IMR-90 (cell line): ENCODE measurements around the gene DAZL. TPM values are rescaled to one million over a fixed set of nuclear protein-coding genes. Genes with fewer than 3 reads are reported as not detected.

ENCODE experiments used
- ATAC-seq: fragments of 200-7000 bp; cut with Tn5 transposase; 2 replicates; pipeline ENCODE4 v1.9.1; 2020; ENCODE audit warnings: low read depth, mild to moderate bottlenecking, moderate library complexity
- BruUV-seq: library from RNA; stranded (reverse); fragments of 400-500 nt; replicated peaks from 2 replicates; lab custom pipeline; 2021; lab: Mats Ljungman, UMichigan
- CTCF ChIA-PET: fragments of 300-600 bp; formaldehyde crosslinking; extraction: SDS; loops from one replicate; lab custom pipeline; 2021; ENCODE audit warnings: antibody characterized with exemption; lab: Yijun Ruan, JAX
- POLR2A ChIA-PET: fragments of 300-600 bp; sonication (Branson Sonifier 250); formaldehyde crosslinking; loops from one replicate; lab custom pipeline; 2022; ENCODE audit warnings: antibody characterized with exemption; ENCODE audit not compliant: unreplicated experiment; lab: Charles Lee
- DNase-seq: peaks from one replicate; pipeline ENCODE4 v3.0.0; 2013
- H2AFZ ChIP-seq: replicated peaks from 2 replicates; pipeline ENCODE3; 2013; ENCODE audit warnings: low read length, mild to moderate bottlenecking; ENCODE audit not compliant: poor library complexity
- H2AK5ac ChIP-seq: 2 replicates; pipeline ENCODE4 v1.6.1; 2013; ENCODE audit warnings: low read depth, low read length, inconsistent platforms
- H2AK9ac ChIP-seq: replicated peaks from 2 replicates; pipeline ENCODE3; 2013; ENCODE audit warnings: mild to moderate bottlenecking, low read depth, low read length, moderate library complexity; ENCODE audit not compliant: poor library complexity
- H2BK120ac ChIP-seq: 2 replicates; pipeline ENCODE4 v1.6.1; 2013; ENCODE audit warnings: low read depth, low read length, inconsistent platforms
- H2BK15ac ChIP-seq: 3 replicates; pipeline ENCODE4 v1.6.1; 2013; ENCODE audit warnings: low read depth, low read length, inconsistent platforms
- H2BK20ac ChIP-seq: 2 replicates; pipeline ENCODE4 v1.6.1; 2013; ENCODE audit warnings: low read depth, mild to moderate bottlenecking, inconsistent platforms, low read length, moderate library complexity
- H2BK5ac ChIP-seq: 2 replicates; pipeline ENCODE4 v1.6.1; 2013; ENCODE audit warnings: mild to moderate bottlenecking, low read depth, low read length, inconsistent platforms; ENCODE audit not compliant: poor library complexity, severe bottlenecking
- H3K14ac ChIP-seq: replicated peaks from 2 replicates; pipeline ENCODE4 v1.6.1; 2013; ENCODE audit warnings: low read depth, low read length, inconsistent platforms
- H3K18ac ChIP-seq: 2 replicates; pipeline ENCODE4 v1.6.1; 2013; ENCODE audit warnings: low read depth, low read length, control low read depth
- H3K23ac ChIP-seq: 2 replicates; pipeline ENCODE4 v1.6.1; 2013; ENCODE audit warnings: low read depth, low read length, inconsistent platforms
- H3K27ac ChIP-seq: 2 replicates; pipeline ENCODE4 v1.5.1; 2013; ENCODE audit warnings: mild to moderate bottlenecking, control low read depth, low read length; ENCODE audit not compliant: insufficient read depth
- H3K27me3 ChIP-seq: 2 replicates; pipeline ENCODE4 v1.6.1; 2013; ENCODE audit warnings: low read length; ENCODE audit not compliant: control insufficient read depth, insufficient read depth
- H3K36me3 ChIP-seq: 2 replicates; pipeline ENCODE4 v1.6.1; 2013; ENCODE audit warnings: low read length, mixed read lengths; ENCODE audit not compliant: control insufficient read depth, insufficient read depth
- H3K4ac ChIP-seq: 2 replicates; pipeline ENCODE4 v1.6.1; 2013; ENCODE audit warnings: low read depth, low read length, inconsistent platforms
- H3K4me1 ChIP-seq: 2 replicates; pipeline ENCODE4 v1.6.1; 2013; ENCODE audit warnings: low read length, mixed read lengths; ENCODE audit not compliant: control insufficient read depth, insufficient read depth
- H3K4me2 ChIP-seq: 2 replicates; pipeline ENCODE4 v1.6.1; 2013; ENCODE audit warnings: low read depth, mild to moderate bottlenecking, control low read depth, low read length, moderate library complexity
- H3K4me3 ChIP-seq: 2 replicates; pipeline ENCODE4 v1.5.1; 2013; ENCODE audit warnings: low read depth, mild to moderate bottlenecking, control low read depth, low read length, moderate library complexity; ENCODE audit not compliant: insufficient read depth
- H3K56ac ChIP-seq: 2 replicates; pipeline ENCODE4 v1.6.1; 2013; ENCODE audit warnings: low read length, inconsistent platforms; ENCODE audit not compliant: insufficient read depth; ENCODE audit errors: extremely low read depth
- H3K79me1 ChIP-seq, 2 experiments: 2 replicates each; pipeline ENCODE4 v1.6.1; 2013; ENCODE audit warnings: low read length in 2 of 2, inconsistent platforms in 1 of 2, low read depth in 1 of 2
- H3K9ac ChIP-seq: 2 replicates; pipeline ENCODE4 v1.6.1; 2013; ENCODE audit warnings: low read depth, low read length, control low read depth
- H3K9me1 ChIP-seq: 2 replicates; pipeline ENCODE4 v1.6.1; 2013; ENCODE audit warnings: low read length, inconsistent platforms; ENCODE audit not compliant: insufficient read depth
- H3K9me3 ChIP-seq: 2 replicates; pipeline ENCODE4 v1.6.1; 2013; ENCODE audit warnings: low read length; ENCODE audit not compliant: control insufficient read depth, insufficient read depth
- H4K20me1 ChIP-seq: 2 replicates; pipeline ENCODE4 v1.6.1; 2013; ENCODE audit warnings: low read length, inconsistent platforms; ENCODE audit not compliant: insufficient read depth
- H4K5ac ChIP-seq: 2 replicates; pipeline ENCODE4 v1.6.1; 2013; ENCODE audit warnings: mild to moderate bottlenecking, low read depth, low read length, control low read depth
- H4K8ac ChIP-seq, 2 experiments: 2 replicates each; pipeline ENCODE4 v1.6.1; 2013; ENCODE audit warnings: low read depth in 2 of 2, low read length in 2 of 2, control low read depth in 1 of 2, inconsistent platforms in 1 of 2
- H4K91ac ChIP-seq: 2 replicates; pipeline ENCODE4 v1.6.1; 2013; ENCODE audit warnings: low read depth, low read length, inconsistent platforms; ENCODE audit not compliant: insufficient read depth
- MAFK ChIP-seq: IDR thresholded peaks from 2 replicates; pipeline ENCODE4 v1.6.1; 2012; ENCODE audit warnings: low read depth, low read length, improper control_type of control experiment
- RAD21 ChIP-seq: IDR thresholded peaks from 2 replicates; pipeline ENCODE4 v1.6.1; 2012; ENCODE audit warnings: low read length, improper control_type of control experiment
- RFX5 ChIP-seq: IDR thresholded peaks from 2 replicates; pipeline ENCODE4 v1.8.0; 2012; ENCODE audit warnings: low read depth, mild to moderate bottlenecking, low read length, moderate library complexity
- WGBS, 2 experiments: methylation state at CpG; one replicate each; pipeline versions ENCODE4 v1.1.5 to v1.1.7; 2013; ENCODE audit warnings: missing lambda C conversion rate in 2 of 2; ENCODE audit not compliant: insufficient read length in 1 of 2; ENCODE audit errors: extremely low coverage in 2 of 2; 5-methylcytosine and 5-hydroxymethylcytosine counted together
- dilution Hi-C: fragments of 300-500 bp; cut with HindIII; formaldehyde crosslinking; loops from one replicate; pipeline ENCODE4 v1.14.3; 2018; ENCODE audit warnings: low sequenced_read_pairs; ENCODE audit not compliant: unreplicated experiment
- in situ Hi-C: fragments of 300-500 bp; cut with MboI; formaldehyde crosslinking; loops from 3 replicates; pipeline ENCODE4 v1.14.3; 2019; ENCODE audit warnings: low sequenced_read_pairs, inconsistent platforms, mixed read lengths
- intact Hi-C: fragments of 100-400 bp; cut with micrococcal nuclease; formaldehyde crosslinking; loops from 2 replicates; pipeline ENCODE4 v1.10.0; 2022
- polyA plus RNA-seq, 3 experiments: library from polyadenylated mRNA; depleted of rRNA; stranded (reverse); fragments of >200 nt; gene quantifications; 2 replicates each; pipeline ENCODE4 v1.2.3, GENCODE V29; 2012; ENCODE audit warnings: low replicate concordance in 1 of 3
- total RNA-seq: library from RNA; depleted of rRNA; stranded (reverse); fragments of >200 nt; gene quantifications from 2 replicates; pipeline ENCODE4 v1.2.3, GENCODE V29; 2012; rRNA removed
- TF ChIP-seq, protein P1 (sequence below): fragments of 150-350 bp; IDR thresholded peaks from 2 replicates; pipeline ENCODE4 v1.6.1; 2016; ENCODE audit warnings: low read depth, mild to moderate bottlenecking, low read length, moderate library complexity, borderline replicate concordance

Gene DAZL
- total and polyA plus RNA-seq, 2 of the 4 experiments (the other 2 are of a cell fraction): not detected

DNA sequence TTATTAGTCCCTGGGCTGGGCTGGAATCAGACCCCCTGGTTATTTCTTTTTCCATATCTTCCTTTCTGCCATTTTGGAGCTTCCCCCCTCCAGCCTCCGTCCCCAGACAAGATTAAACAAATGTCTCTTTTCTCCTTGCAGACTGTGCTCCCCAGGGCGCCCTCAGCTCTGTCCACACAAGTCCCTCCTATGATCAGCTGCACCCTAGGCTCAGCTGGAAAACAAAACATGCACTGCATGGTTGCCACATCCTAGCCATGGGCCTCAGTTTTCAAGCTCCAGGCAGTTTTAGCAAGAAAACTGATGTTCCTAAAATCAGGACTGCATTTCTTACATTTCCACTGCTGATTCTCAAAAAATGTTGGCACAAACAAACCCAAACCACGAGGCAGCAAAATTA is 68.2 kb downstream of the DAZL start:
- no peak overlapping the region for H2BK20ac ChIP-seq
- H3K56ac ChIP-seq: no peak overlapping the region
- no peak overlapping the region for H2AK5ac ChIP-seq
- dilution Hi-C loops (loop anchor here (25.0 kb wide), 1 partner anchor 250 kb away; no protein-coding TSS in a partner anchor), intact Hi-C loops (no loop called here), in situ Hi-C loops (loop anchor here (25.0 kb wide), 1 partner anchor 700 kb away; no protein-coding TSS in a partner anchor)
- H3K79me1 ChIP-seq: no peaks in the 10 kb centered on the region
- no peak overlapping the region for H3K4me3 ChIP-seq
- H3K9ac ChIP-seq: no peak overlapping the region
- no peaks in the 10 kb centered on the region for H4K20me1 ChIP-seq
- H3K4ac ChIP-seq: no peak overlapping the region
- ATAC-seq: no peak
- no peak overlapping the region for H3K27ac ChIP-seq
- H4K5ac ChIP-seq: no peak overlapping the region
- TF ChIP-seq, protein P1, sequence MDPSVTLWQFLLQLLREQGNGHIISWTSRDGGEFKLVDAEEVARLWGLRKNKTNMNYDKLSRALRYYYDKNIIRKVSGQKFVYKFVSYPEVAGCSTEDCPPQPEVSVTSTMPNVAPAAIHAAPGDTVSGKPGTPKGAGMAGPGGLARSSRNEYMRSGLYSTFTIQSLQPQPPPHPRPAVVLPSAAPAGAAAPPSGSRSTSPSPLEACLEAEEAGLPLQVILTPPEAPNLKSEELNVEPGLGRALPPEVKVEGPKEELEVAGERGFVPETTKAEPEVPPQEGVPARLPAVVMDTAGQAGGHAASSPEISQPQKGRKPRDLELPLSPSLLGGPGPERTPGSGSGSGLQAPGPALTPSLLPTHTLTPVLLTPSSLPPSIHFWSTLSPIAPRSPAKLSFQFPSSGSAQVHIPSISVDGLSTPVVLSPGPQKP: no peak
- TF ChIP-seq RAD21: no peak
- no peak for TF ChIP-seq RFX5
- TF ChIP-seq MAFK: no peak
- H3K23ac ChIP-seq: no peak overlapping the region
- H3K4me2 ChIP-seq: no peak overlapping the region
- no peak overlapping the region for H2BK15ac ChIP-seq
- no peak overlapping the region for H2AK9ac ChIP-seq
- H4K91ac ChIP-seq: no peak overlapping the region
- H2AFZ ChIP-seq: no peak overlapping the region
- H4K8ac ChIP-seq: no peak overlapping the region
- peaks cover 39% of the 10 kb centered on the region for H3K27me3 ChIP-seq
- H3K36me3 ChIP-seq: no peaks in the 10 kb centered on the region
- no peak overlapping the region for H3K14ac ChIP-seq
- no peak overlapping the region for H2BK5ac ChIP-seq
- H3K18ac ChIP-seq: no peak overlapping the region
- peaks cover 4% of the 10 kb centered on the region; the same call in 1 of the 2 replicates for H3K9me1 ChIP-seq
- no TSS peak for BruUV-seq
- no peaks in the 10 kb centered on the region for H3K9me3 ChIP-seq
- DNase-seq: no peak
- no peaks in the 10 kb centered on the region for H3K4me1 ChIP-seq
- ChIA-PET CTCF (interaction anchor here (1.0 to 1.4 kb wide), 2 partner anchors 16 to 256 kb away, joined by 3 read pairs; no protein-coding TSS in a partner anchor), POLR2A (no interaction called here)
- H2BK120ac ChIP-seq: no peak overlapping the region
- WGBS, 2 experiments: 93% methylated on average over 2 of the region's 3 CpGs; no CpG with 5 or more reads in 1 of the 2 experiments

Other genes with a start within 250 kb of the DAZL start
- 52.0 and 52.2 TPM in 2 replicates for gene RFTN1, start 91.7 kb downstream of the DAZL start, total RNA-seq
- gene RFTN1, start 91.7 kb downstream of the DAZL start, polyA plus RNA-seq (2012; rRNA removed): 44.8 and 45.0 TPM in 2 replicates